Natural killer cell treated with Interleukin-12 subunit alpha and Interleukin-12 subunit beta and Interleukin-15 and Interleukin-18, amount 100 ng/mL, for 72 hours (primary cell): ENCODE data around the gene PKHD1. TPM values are rescaled to one million over a fixed set of nuclear protein-coding genes. Genes with fewer than 3 reads are reported as not detected.
"Not testable (repeated sequence)": the region's sequence is repeated elsewhere in the genome, so short reads cannot be mapped to it uniquely, and the experiment has no call there.

Source experiments
- ATAC-seq, 2 donors: fragments of 150-1000 bp; cut with Tn5 transposase in 1 of 2; sonication (Bioruptor Pico), chemical (Tn5 transposase) in 1 of 2; 2 replicates each; pipeline ENCODE4 v1.10.0; 2021
- DNase-seq: peaks from one replicate; pipeline ENCODE4 v3.0.0; 2022; ENCODE audit warnings: low spot score
- H3K27ac Mint-ChIP-seq, 2 donors: 1 replicate in 1 of 2; 2 replicates in 1 of 2; pipeline ENCODE4 v1.8.0; 2022; ENCODE audit warnings: mixed read lengths in 2 of 2, mild to moderate bottlenecking in 1 of 2, moderate library complexity in 1 of 2
- H3K27me3 Mint-ChIP-seq, 2 donors: 1 replicate in 1 of 2; 2 replicates in 1 of 2; pipeline ENCODE4 v1.8.0; 2022; ENCODE audit warnings: mixed read lengths in 2 of 2
- H3K36me3 Mint-ChIP-seq: one replicate; pipeline ENCODE4 v1.8.0; 2022; ENCODE audit warnings: mixed read lengths
- H3K4me1 Mint-ChIP-seq, 2 donors: 1 replicate in 1 of 2; 2 replicates in 1 of 2; pipeline ENCODE4 v1.8.0; 2022; ENCODE audit warnings: low read depth in 2 of 2, mixed read lengths in 2 of 2, mild to moderate bottlenecking in 1 of 2
- H3K4me3 Mint-ChIP-seq: one replicate; pipeline ENCODE4 v1.8.0; 2022; ENCODE audit warnings: mixed read lengths
- H3K9me3 Mint-ChIP-seq: 2 replicates; pipeline ENCODE4 v1.8.0; 2022; ENCODE audit warnings: mixed read lengths
- total RNA-seq, 2 donors: library from RNA; stranded (reverse); gene quantifications; one replicate each; pipeline ENCODE4 v1.2.3, GENCODE V29; 2022

Gene PKHD1
- total RNA-seq, 2 donors from 2014 or later = not detected

GRCh38 chr6:51934098-51934497 is 153.3 kb downstream of the PKHD1 start:
- H3K36me3 Mint-ChIP-seq = no peaks in the 10 kb centered on the region
- no peak overlapping the region for H3K27ac Mint-ChIP-seq
- H3K4me3 Mint-ChIP-seq = no peak overlapping the region
- H3K4me1 Mint-ChIP-seq = no peaks in the 10 kb centered on the region
- no peaks in the 10 kb centered on the region for H3K9me3 Mint-ChIP-seq
- H3K27me3 Mint-ChIP-seq = peaks cover 2 to 7% of the 10 kb centered on the region in 2 donors
- ATAC-seq (no peak), DNase-seq (no peak)

GRCh38 chr6:51932956-51933355 is 154.5 kb downstream of the PKHD1 start:
- no peaks in the 10 kb centered on the region for H3K36me3 Mint-ChIP-seq
- ATAC-seq (no peak), DNase-seq (no peak)
- peaks cover 0 to 2% of the 10 kb centered on the region in 2 donors for H3K27me3 Mint-ChIP-seq
- H3K27ac Mint-ChIP-seq = no peak overlapping the region
- H3K4me1 Mint-ChIP-seq = no peaks in the 10 kb centered on the region
- H3K4me3 Mint-ChIP-seq = no peak overlapping the region
- H3K9me3 Mint-ChIP-seq = no peaks in the 10 kb centered on the region

GRCh38 chr6:51930602-51931001 is 156.8 kb downstream of the PKHD1 start:
- no peak overlapping the region for H3K27ac Mint-ChIP-seq
- no peak for DNase-seq
- ATAC-seq = no peak
- no peak overlapping the region for H3K4me3 Mint-ChIP-seq
- no peaks in the 10 kb centered on the region for H3K36me3 Mint-ChIP-seq
- no peaks in the 10 kb centered on the region for H3K4me1 Mint-ChIP-seq
- no peaks in the 10 kb centered on the region for H3K9me3 Mint-ChIP-seq
- H3K27me3 Mint-ChIP-seq = peaks cover 0 to 4% of the 10 kb centered on the region in 2 donors

- no peak for ATAC-seq
Measured at GRCh38 chr6:51929934-51930574, 157.4 kb downstream of the PKHD1 start.

GRCh38 chr6:51928320-51928719 is 159.1 kb downstream of the PKHD1 start:
- DNase-seq (no peak), ATAC-seq (no peak)
- Mint-ChIP-seq H3K36me3 (no peaks in the 10 kb centered on the region), H3K4me1 (no peaks in the 10 kb centered on the region), H3K9me3 (peaks cover 6% of the 10 kb centered on the region), H3K4me3 (no peak overlapping the region), H3K27me3 (peaks cover 0 to 4% of the 10 kb centered on the region in 2 donors), H3K27ac (no peak overlapping the region)

More at GRCh38 chr6:51929934-51930574, 157.4 kb downstream of the PKHD1 start:
- DNase-seq = no peak
- no peaks in the 10 kb centered on the region for H3K36me3 Mint-ChIP-seq
- no peaks in the 10 kb centered on the region for H3K4me1 Mint-ChIP-seq
- H3K9me3 Mint-ChIP-seq = no peaks in the 10 kb centered on the region
- H3K27ac Mint-ChIP-seq = no peak overlapping the region
- H3K4me3 Mint-ChIP-seq = no peak overlapping the region
- H3K27me3 Mint-ChIP-seq = peaks cover 0 to 4% of the 10 kb centered on the region in 2 donors

GRCh38 chr6:51927450-51927849 is 160.0 kb downstream of the PKHD1 start:
- H3K9me3 Mint-ChIP-seq = peaks cover 6% of the 10 kb centered on the region
- no peak overlapping the region for H3K27ac Mint-ChIP-seq
- no peak for DNase-seq
- H3K27me3 Mint-ChIP-seq = peaks cover 0 to 4% of the 10 kb centered on the region in 2 donors
- H3K36me3 Mint-ChIP-seq = no peaks in the 10 kb centered on the region
- no peaks in the 10 kb centered on the region for H3K4me1 Mint-ChIP-seq
- no peak overlapping the region for H3K4me3 Mint-ChIP-seq
- ATAC-seq = no peak

GRCh38 chr6:51926125-51926524 is 161.3 kb downstream of the PKHD1 start:
- Mint-ChIP-seq H3K9me3 (peaks cover 10% of the 10 kb centered on the region), H3K27ac (no peak overlapping the region), H3K36me3 (no peaks in the 10 kb centered on the region), H3K4me3 (no peak overlapping the region), H3K4me1 (no peaks in the 10 kb centered on the region), H3K27me3 (peaks cover 0 to 2% of the 10 kb centered on the region in 2 donors)
- ATAC-seq = no peak
- DNase-seq = no peak

- not testable (repeated sequence) for H3K4me1 Mint-ChIP-seq, H3K36me3 Mint-ChIP-seq, H3K27me3 Mint-ChIP-seq, DNase-seq, H3K27ac Mint-ChIP-seq, ATAC-seq, H3K4me3 Mint-ChIP-seq
- H3K9me3 Mint-ChIP-seq = peaks cover 19% of the 10 kb centered on the region
Measured at GRCh38 chr6:51922479-51922878, 164.9 kb downstream of the PKHD1 start.

- not testable (repeated sequence) for H3K27ac Mint-ChIP-seq, DNase-seq, H3K4me3 Mint-ChIP-seq, ATAC-seq, H3K36me3 Mint-ChIP-seq, H3K4me1 Mint-ChIP-seq
- H3K27me3 Mint-ChIP-seq = peaks cover 4 to 14% of the 10 kb centered on the region in 2 donors
- peaks cover 15% of the 10 kb centered on the region for H3K9me3 Mint-ChIP-seq
Measured at GRCh38 chr6:51918347-51918746, 169.1 kb downstream of the PKHD1 start.

- Mint-ChIP-seq H3K9me3 (peaks cover 8% of the 10 kb centered on the region), H3K27ac (no peak overlapping the region), H3K27me3 (peaks cover 7 to 14% of the 10 kb centered on the region in 2 donors), H3K4me3 (no peak overlapping the region), H3K4me1 (no peaks in the 10 kb centered on the region), H3K36me3 (no peaks in the 10 kb centered on the region)
- ATAC-seq (no peak), DNase-seq (no peak)
Measured at GRCh38 chr6:51915098-51915497, 172.3 kb downstream of the PKHD1 start.

- H3K4me3 Mint-ChIP-seq = no peak overlapping the region
- peaks cover 12 to 14% of the 10 kb centered on the region in 2 donors for H3K27me3 Mint-ChIP-seq
- H3K9me3 Mint-ChIP-seq = peaks cover 6% of the 10 kb centered on the region
- DNase-seq (no peak), ATAC-seq (no peak)
- no peaks in the 10 kb centered on the region for H3K36me3 Mint-ChIP-seq
- H3K4me1 Mint-ChIP-seq = no peaks in the 10 kb centered on the region
- no peak overlapping the region for H3K27ac Mint-ChIP-seq
Measured at GRCh38 chr6:51913265-51913664, 174.1 kb downstream of the PKHD1 start.

- H3K9me3 Mint-ChIP-seq = peaks cover 5% of the 10 kb centered on the region
- H3K36me3 Mint-ChIP-seq = no peaks in the 10 kb centered on the region
- ATAC-seq = no peak
- no peak overlapping the region for H3K4me3 Mint-ChIP-seq
- peaks cover 12 to 14% of the 10 kb centered on the region in 2 donors for H3K27me3 Mint-ChIP-seq
- no peak overlapping the region for H3K27ac Mint-ChIP-seq
- no peaks in the 10 kb centered on the region for H3K4me1 Mint-ChIP-seq
- no peak for DNase-seq
Measured at GRCh38 chr6:51910851-51911250, 176.6 kb downstream of the PKHD1 start.

GRCh38 chr6:51908243-51908642 is 179.2 kb downstream of the PKHD1 start:
- H3K4me1 Mint-ChIP-seq = no peaks in the 10 kb centered on the region

GRCh38 chr6:51901766-51902764 is 185.3 kb downstream of the PKHD1 start:
- no peak for ATAC-seq
- no peaks in the 10 kb centered on the region for H3K27me3 Mint-ChIP-seq
- H3K27ac Mint-ChIP-seq = no peak overlapping the region
- no peaks in the 10 kb centered on the region for H3K9me3 Mint-ChIP-seq
- no peak overlapping the region for H3K4me3 Mint-ChIP-seq
- DNase-seq = no peak
- no peaks in the 10 kb centered on the region for H3K4me1 Mint-ChIP-seq
- H3K36me3 Mint-ChIP-seq = no peaks in the 10 kb centered on the region

More at GRCh38 chr6:51908243-51908642, 179.2 kb downstream of the PKHD1 start:
- Mint-ChIP-seq H3K9me3 (peaks cover 3% of the 10 kb centered on the region), H3K4me3 (no peak overlapping the region), H3K27me3 (peaks cover 0 to 8% of the 10 kb centered on the region in 2 donors), H3K27ac (no peak overlapping the region), H3K36me3 (no peaks in the 10 kb centered on the region)
- ATAC-seq (no peak), DNase-seq (no peak)
